ENCODE results near the gene UBAP2L.
"Not testable (repeated sequence)": the region's sequence is repeated elsewhere in the genome, so short reads cannot be mapped to it uniquely, and the experiment has no call there.

GRCh38 chr1:154312229-154313065 is 91.7 kb downstream of the UBAP2L start:
- not testable (repeated sequence) for TF ChIP-seq CTCF (IDR thresholded peaks at IDR 0.05); EZH2 (IDR thresholded peaks at IDR 0.05; ENCODE audit: borderline replicate concordance, insufficient read depth, low read depth, low read length, poor library complexity, severe bottlenecking)
